Thoracic aorta (tissue), 2 donors: Measurements from ENCODE around the gene RHOD. TPM values are rescaled to one million over a fixed set of nuclear protein-coding genes. Genes with fewer than 3 reads are reported as not detected.

Experiments used
- ATAC-seq: fragments of 150-250 bp; one replicate; pipeline ENCODE4 v1.8.0; 2017; ENCODE audit warnings: low read depth; ENCODE audit not compliant: insufficient number of reproducible peaks, low FRiP score
- DNase-seq: peaks from one replicate; pipeline ENCODE4 v3.0.0-alpha.2; 2020; ENCODE audit warnings: low spot score
- H3K27ac ChIP-seq, 2 donors: fragments of 200-600 bp; sonication (generic); 1 replicate in 1 of 2; 2 replicates in 1 of 2; pipeline ENCODE4 v1.5.1; 2016; ENCODE audit warnings: mild to moderate bottlenecking in 2 of 2, moderate library complexity in 2 of 2
- H3K27me3 ChIP-seq: fragments of 200-600 bp; sonication (generic); replicated peaks from 2 replicates; pipeline ENCODE4 v1.6.0; 2016; ENCODE audit warnings: mild to moderate bottlenecking; ENCODE audit not compliant: insufficient read depth
- H3K36me3 ChIP-seq: fragments of 200-600 bp; sonication (generic); one replicate; pipeline ENCODE4 v1.5.1; 2016
- H3K4me1 ChIP-seq, 2 donors: fragments of 200-600 bp; sonication (generic); 1 replicate in 1 of 2; 2 replicates in 1 of 2; pipeline versions ENCODE4 v1.5.1 to v1.6.0; 2016; ENCODE audit warnings: low read depth in 2 of 2, mild to moderate bottlenecking in 1 of 2; ENCODE audit not compliant: control insufficient read depth in 1 of 2
- H3K4me3 ChIP-seq: fragments of 200-600 bp; sonication (generic); 2 replicates; pipeline ENCODE4 v1.5.1; 2016; ENCODE audit warnings: mild to moderate bottlenecking
- H3K9me3 ChIP-seq: fragments of 200-600 bp; sonication (generic); 2 replicates; pipeline ENCODE4 v1.5.1; 2016
- CTCF ChIP-seq: fragments of 200-600 bp; sonication (generic); IDR thresholded peaks from one replicate; pipeline ENCODE4 v1.5.1; 2019; ENCODE audit warnings: antibody characterized with exemption
- total RNA-seq, 2 donors: library from RNA; depleted of rRNA; stranded (reverse); fragments of >200 nt; gene quantifications; one replicate each; pipeline versions ENCODE4 v1.1.0 to v1.2.3, GENCODE V29; 2016

The RHOD gene
- total RNA-seq, 2 donors from 2014 or later, result 31.9 to 51.3 TPM

GRCh38 chr11:67015048-67015447 is 41.6 kb upstream of the RHOD start:
- no peak overlapping the region for H3K27ac ChIP-seq
- DNase-seq (no peak), ATAC-seq (no peak)
- H3K9me3 ChIP-seq, result no peaks in the 10 kb centered on the region
- H3K4me3 ChIP-seq, result no peak overlapping the region
- H3K36me3 ChIP-seq, result no peaks in the 10 kb centered on the region
- no peaks in the 10 kb centered on the region for H3K4me1 ChIP-seq
- H3K27me3 ChIP-seq, result no peaks in the 10 kb centered on the region
- no peak for TF ChIP-seq CTCF

DNA sequence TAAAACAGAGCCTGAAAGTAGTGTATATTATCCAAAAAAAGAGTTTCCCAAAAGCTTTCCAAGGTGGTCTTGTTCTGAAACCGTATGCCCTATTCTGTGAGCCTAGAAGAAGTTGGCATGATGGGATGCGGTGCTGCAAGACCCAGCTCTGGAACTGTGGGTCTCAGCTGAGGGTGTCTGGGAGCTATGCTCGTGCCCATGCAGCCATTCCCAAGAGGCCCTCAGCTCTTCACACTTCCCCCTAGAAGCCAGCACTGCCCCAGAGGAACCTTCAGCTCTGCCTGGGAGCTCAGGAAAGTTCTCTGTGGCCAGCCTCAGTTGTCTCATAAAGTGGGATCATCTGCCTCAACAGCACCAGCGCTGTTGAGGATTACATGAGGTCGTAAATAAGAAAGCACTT is 40.1 kb upstream of the RHOD start:
- no peak for ATAC-seq
- no peak for TF ChIP-seq CTCF
- no peak for DNase-seq
- Histone ChIP-seq H3K27ac (no peak overlapping the region), H3K27me3 (no peaks in the 10 kb centered on the region), H3K4me3 (no peak overlapping the region), H3K4me1 (no peaks in the 10 kb centered on the region), H3K36me3 (no peaks in the 10 kb centered on the region), H3K9me3 (no peaks in the 10 kb centered on the region)

DNA sequence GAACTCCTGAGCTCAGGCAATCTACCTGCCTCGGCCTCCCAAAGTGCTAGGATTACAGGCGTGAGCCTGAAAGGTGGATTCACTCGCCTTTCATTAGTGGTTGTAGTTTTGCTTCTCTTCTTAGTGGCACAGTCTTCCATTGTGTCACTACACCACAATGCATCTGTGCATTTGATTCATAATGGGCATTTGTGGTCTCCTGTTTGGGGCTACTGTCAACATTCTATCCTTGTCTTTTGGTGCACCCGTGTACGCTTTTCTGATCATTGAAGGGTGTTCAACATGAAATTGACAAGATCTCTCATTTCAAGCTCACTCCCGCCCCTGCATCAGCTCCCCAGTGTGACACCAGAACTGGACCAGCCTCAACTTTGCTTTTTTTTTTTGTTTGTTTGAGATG is 35.7 kb upstream of the RHOD start:
- TF ChIP-seq CTCF, result no peak
- H3K4me3 ChIP-seq, result no peak overlapping the region
- no peaks in the 10 kb centered on the region for H3K36me3 ChIP-seq
- DNase-seq (no peak), ATAC-seq (no peak)
- no peaks in the 10 kb centered on the region for H3K27me3 ChIP-seq
- H3K4me1 ChIP-seq, result peaks cover 6 to 23% of the 10 kb centered on the region in 2 donors
- no peaks in the 10 kb centered on the region for H3K9me3 ChIP-seq
- H3K27ac ChIP-seq, result no peak overlapping the region

DNA sequence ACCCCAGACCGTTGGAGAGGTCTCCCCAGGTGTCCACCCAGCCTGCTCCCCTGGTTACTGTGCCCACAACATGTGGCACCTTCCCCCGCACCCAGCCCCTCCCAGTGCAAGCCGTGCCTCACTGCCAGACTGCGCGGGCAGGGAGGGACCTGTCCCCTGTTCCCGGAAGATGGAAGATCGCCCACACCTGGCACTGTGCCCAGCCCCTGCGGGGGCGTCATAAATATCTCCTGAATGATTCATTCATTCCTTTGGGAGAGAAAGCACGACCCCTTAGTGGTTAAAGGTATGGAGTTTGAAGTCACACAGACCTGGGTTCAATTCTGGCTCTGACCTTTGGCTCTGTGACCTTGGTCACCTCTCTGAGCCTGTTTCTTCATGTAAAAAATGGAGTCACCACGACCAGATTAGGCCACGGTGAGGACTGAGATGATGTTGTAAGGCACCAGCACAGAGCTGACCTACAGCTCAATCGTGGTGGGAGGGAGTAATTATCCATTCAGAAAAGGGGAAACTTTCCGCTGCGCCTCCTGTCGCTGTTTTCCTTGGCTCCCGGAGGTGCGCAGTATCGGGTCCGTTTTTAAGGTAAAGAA is 34.2 kb upstream of the RHOD start:
- TF ChIP-seq CTCF, result no peak
- no peak for DNase-seq
- no peaks in the 10 kb centered on the region for H3K27me3 ChIP-seq
- H3K4me1 ChIP-seq, result peaks cover 6 to 23% of the 10 kb centered on the region in 2 donors
- peak overlapping the region; percentile 68 for H3K4me3 ChIP-seq
- no peak overlapping the region for H3K27ac ChIP-seq
- ATAC-seq, result no peak
- H3K36me3 ChIP-seq, result no peaks in the 10 kb centered on the region
- no peaks in the 10 kb centered on the region for H3K9me3 ChIP-seq

GRCh38 chr11:67022961-67023956 is 33.4 kb upstream of the RHOD start, which contains the start of gene SYT12:
TSS of gene SYT12 (plus strand) at chr11:67023134. CDS start at chr11:67030145, 7,011 bp downstream.
- no peak for TF ChIP-seq CTCF
- Histone ChIP-seq H3K4me3 (peak within 1 kb of the TSS; percentile 71), H3K36me3 (no peaks in the 10 kb centered on the region), H3K4me1 (peaks cover 6 to 23% of the 10 kb centered on the region in 2 donors), H3K27me3 (no peaks in the 10 kb centered on the region), H3K9me3 (no peaks in the 10 kb centered on the region), H3K27ac (no peak within 1 kb of the TSS)
- DNase-seq (no peak), ATAC-seq (no peak)
